ENCODE results near the gene PDE4C. TPM values are rescaled to one million over a fixed set of nuclear protein-coding genes. Genes with fewer than 3 reads are reported as not detected.

Gene PDE4C
- total and polyA plus RNA-seq, 9 of the 15 experiments (the other 6 are each of a cell fraction or from before 2014, with no cell fraction given): 0.04 to 0.91 (median 0.20) TPM; not detected in 1

- no peak overlapping the region for H2AFZ ChIP-seq (ENCODE audit: low read depth, low read length)
- no peaks in the 10 kb centered on the region for H3K9me1 ChIP-seq (ENCODE audit: control insufficient read depth, insufficient read depth, low read length)
- no peaks in the 10 kb centered on the region for H3K27me3 ChIP-seq (ENCODE audit: control insufficient read depth in 2 of 2, insufficient read depth in 2 of 2, low read length in 2 of 2)
- H3K9ac ChIP-seq (ENCODE audit: insufficient read depth in 1 of 2, low read depth in 2 of 2, low read length in 2 of 2): no peak overlapping the region
- H3K27ac ChIP-seq (ENCODE audit: extremely low read depth, low read depth, low read length): no peak overlapping the region
- intact Hi-C loops (cut with micrococcal nuclease): no loop called here
- no peaks in the 10 kb centered on the region for H4K20me1 ChIP-seq (replicated peaks; ENCODE audit: control insufficient read depth, insufficient read depth, low read length)
- DNase-seq (ENCODE audit: extremely low read depth in 1 of 4, low spot score in 3 of 4) (no peak), FAIRE-seq (no peak), ATAC-seq (no peak)
- no peaks in the 10 kb centered on the region for H3K79me2 ChIP-seq (ENCODE audit: control insufficient read depth, insufficient read depth, low read length)
- in situ Hi-C loops (cut with MboI): no loop called here
- ChIA-PET CTCF (ENCODE audit: low intra/inter-chr PET ratio) (interaction anchor here (0.6 kb wide), 1 partner anchor 34 kb away, joined by 4 read pairs; no protein-coding TSS in a partner anchor), POLR2A (interaction anchor here (0.8 kb wide), 1 partner anchor 12 kb away, joined by 3 read pairs; no protein-coding TSS in a partner anchor)
- 69% methylated on average over 8 of the region's 8 CpGs for WGBS (ENCODE audit: insufficient coverage, low coverage, missing lambda C conversion rate)
- H3K4me2 ChIP-seq (ENCODE audit: insufficient read depth, low read length): no peak overlapping the region
- no peak overlapping the region for H3K4me3 ChIP-seq
- TF ChIP-seq EWSR1 (IDR thresholded peaks at IDR 0.05; ENCODE audit: borderline replicate concordance, low read depth, partially characterized antibody) (no peak), ELK1 (CRISPR knock-in tag; IDR thresholded peaks at IDR 0.05) (no peak), ZC3H4 (CRISPR knock-in tag; IDR thresholded peaks at IDR 0.05; ENCODE audit: borderline replicate concordance) (no peak), ZBTB8A (IDR thresholded peaks at IDR 0.05; ENCODE audit: partially characterized antibody) (no peak), SREBF1 (IDR thresholded peaks at IDR 0.05; ENCODE audit: borderline replicate concordance, low read depth, low read length) (no peak), ZNF551 (CRISPR knock-in tag; IDR thresholded peaks at IDR 0.05) (no peak), SMAD1 (IDR thresholded peaks at IDR 0.05; ENCODE audit: low read depth, low read length, partially characterized antibody) (no peak)
- no peaks in the 10 kb centered on the region for H3K9me3 ChIP-seq (replicated peaks; ENCODE audit: control insufficient read depth, insufficient read depth, low read depth, low read length)
- H3K36me3 ChIP-seq (ENCODE audit: control insufficient read depth, insufficient read depth, low read length): no peaks in the 10 kb centered on the region
- peaks cover 10 to 29% of the 10 kb centered on the region in 2 experiments; a peak in 4 of 5 replicates for H3K4me1 ChIP-seq (replicated peaks in 1 of 2; ENCODE audit: control insufficient read depth in 2 of 2, insufficient read depth in 2 of 2, low read length in 2 of 2)
- BruUV-seq (replicated peaks): no TSS peak
Measured at GRCh38 chr19:18216789-18217188, 9.4 kb downstream of the PDE4C start.
